B cell (primary cell): Measurements from ENCODE around the gene LAG3. TPM values are rescaled to one million over a fixed set of nuclear protein-coding genes. Genes with fewer than 3 reads are reported as not detected.
A peak's percentile ranks its signal among the peaks of the same experiment; 100 is the strongest.

Source experiments
- ATAC-seq: fragments of 200-7000 bp; cut with Tn5 transposase; one replicate; pipeline ENCODE4 v1.10.0; 2021; ENCODE audit warnings: low read depth, mild to moderate bottlenecking, moderate number of reproducible peaks, moderate library complexity
- CTCF ChIA-PET: fragments of 350-600 bp; sonication (Branson Sonifier 250); formaldehyde crosslinking; loops from one replicate; lab custom pipeline; 2021; ENCODE audit warnings: antibody characterized with exemption, inconsistent platforms; lab: Charles Lee
- POLR2A ChIA-PET: fragments of 350-600 bp; sonication (Branson Sonifier 250); formaldehyde crosslinking; loops from one replicate; lab custom pipeline; 2021; ENCODE audit warnings: antibody characterized with exemption; lab: Charles Lee
- DNase-seq: peaks from one replicate; pipeline ENCODE4 v3.0.0; 2013
- H2AFZ ChIP-seq: 2 replicates; pipeline ENCODE4 v1.6.1; 2012; ENCODE audit warnings: mild to moderate bottlenecking, low read depth, low read length; ENCODE audit not compliant: insufficient read depth, poor library complexity, severe bottlenecking
- H3K27ac ChIP-seq, 2 donors: 1 replicate in 1 of 2; 2 replicates in 1 of 2; pipeline ENCODE4 v1.5.1; 2012 to 2013; ENCODE audit warnings: low read length in 2 of 2, mild to moderate bottlenecking in 2 of 2, moderate library complexity in 1 of 2
- H3K27me3 ChIP-seq, 4 experiments: fragments of 200-600 bp in 1 of 4; sonication (generic) in 1 of 4; replicated peaks in 1 of 4; 1 replicate in 2 of 4; 2 replicates in 2 of 4; pipeline versions ENCODE4 v1.6.1 to v1.7.0; 2013 to 2016; ENCODE audit warnings: low read length in 3 of 4, mild to moderate bottlenecking in 2 of 4, mixed read lengths in 1 of 4, moderate library complexity in 1 of 4; ENCODE audit not compliant: insufficient read depth in 4 of 4, control insufficient read depth in 3 of 4; ENCODE audit errors: control extremely low read depth in 1 of 4
- H3K36me3 ChIP-seq, 2 experiments: replicated peaks in 1 of 2; 1 replicate in 1 of 2; 2 replicates in 1 of 2; pipeline versions ENCODE4 v1.6.1 to v1.7.1; 2013; ENCODE audit warnings: low read length in 1 of 2; ENCODE audit not compliant: insufficient read depth in 2 of 2, control insufficient read depth in 1 of 2; ENCODE audit errors: control extremely low read depth in 1 of 2, extremely low read depth in 1 of 2
- H3K4me1 ChIP-seq, 2 donors: fragments of 200-600 bp in 1 of 2; sonication (generic) in 1 of 2; 1 replicate in 1 of 2; 2 replicates in 1 of 2; pipeline versions ENCODE4 v1.5.1 to v1.6.1; 2013 to 2017; ENCODE audit warnings: low read length in 2 of 2; ENCODE audit not compliant: control insufficient read depth in 2 of 2, insufficient read depth in 2 of 2
- H3K4me2 ChIP-seq: replicated peaks from 2 replicates; pipeline ENCODE3; 2012; ENCODE audit warnings: mild to moderate bottlenecking, low read depth, low read length; ENCODE audit not compliant: poor library complexity, severe bottlenecking
- H3K4me3 ChIP-seq, 5 experiments: fragments of 200-600 bp in 1 of 5; sonication (generic) in 1 of 5; 1 replicate in 3 of 5; 2 replicates in 2 of 5; pipeline versions ENCODE4 v1.5.1 to v1.7.0; 2011 to 2016; ENCODE audit warnings: low read length in 4 of 5, mild to moderate bottlenecking in 4 of 5, low read depth in 2 of 5, control low read depth in 1 of 5, moderate library complexity in 1 of 5; ENCODE audit not compliant: insufficient read depth in 1 of 5; ENCODE audit errors: control extremely low read depth in 1 of 5, extremely low read depth in 1 of 5
- H3K79me2 ChIP-seq: fragments of 200-600 bp; sonication (generic); one replicate; pipeline ENCODE4 v1.6.0; 2016; ENCODE audit warnings: low read length; ENCODE audit not compliant: control insufficient read depth, insufficient read depth
- H3K9ac ChIP-seq: fragments of 200-600 bp; sonication (generic); 2 replicates; pipeline ENCODE4 v1.6.1; 2017; ENCODE audit warnings: mild to moderate bottlenecking, low read length, moderate library complexity
- H3K9me3 ChIP-seq, 3 donors: one replicate each; pipeline versions ENCODE4 v1.6.1 to v1.7.1; 2013; ENCODE audit warnings: low read length in 2 of 3; ENCODE audit not compliant: control insufficient read depth in 2 of 3, insufficient read depth in 1 of 3; ENCODE audit errors: control extremely low read depth in 1 of 3
- H4K20me1 ChIP-seq: 2 replicates; pipeline ENCODE4 v1.6.0; 2012; ENCODE audit warnings: mild to moderate bottlenecking, low read length; ENCODE audit not compliant: insufficient read depth, control insufficient read depth, poor library complexity, severe bottlenecking
- H3K27ac Mint-ChIP-seq: one replicate; pipeline ENCODE4 v1.8.0; 2021; ENCODE audit warnings: mixed read lengths
- H3K27me3 Mint-ChIP-seq: one replicate; pipeline ENCODE4 v1.8.0; 2021; ENCODE audit warnings: mixed read lengths
- H3K4me1 Mint-ChIP-seq: one replicate; pipeline ENCODE4 v1.8.0; 2021; ENCODE audit warnings: mixed read lengths
- H3K4me3 Mint-ChIP-seq: one replicate; pipeline ENCODE4 v1.8.0; 2021; ENCODE audit warnings: mixed read lengths
- H3K9me3 Mint-ChIP-seq: one replicate; pipeline ENCODE4 v1.8.0; 2022; ENCODE audit warnings: mixed read lengths; ENCODE audit not compliant: insufficient read depth
- CTCF ChIP-seq: fragments of 200-600 bp; IDR thresholded peaks from one replicate; pipeline ENCODE4 v1.8.0; 2022; ENCODE audit warnings: antibody characterized with exemption, mild to moderate bottlenecking
- EZH2 ChIP-seq: IDR thresholded peaks from 2 replicates; pipeline ENCODE4 v1.6.1; 2012; ENCODE audit warnings: borderline replicate concordance, low read depth, mild to moderate bottlenecking, moderate library complexity, low read length; ENCODE audit not compliant: insufficient read depth, poor library complexity, severe bottlenecking
- WGBS: methylation state at CpG from one replicate; pipeline ENCODE4 v1.1.5; 2013; ENCODE audit warnings: missing lambda C conversion rate; ENCODE audit not compliant: insufficient coverage; 5-methylcytosine and 5-hydroxymethylcytosine counted together
- intact Hi-C: fragments of 100-400 bp; cut with micrococcal nuclease; formaldehyde crosslinking; loops from one replicate; pipeline ENCODE4 v1.10.0; 2022
- polyA plus RNA-seq: library from polyadenylated mRNA; depleted of rRNA; stranded (reverse); fragments of >200 nt; gene quantifications from 2 replicates; pipeline ENCODE4 v1.2.3, GENCODE V29; 2012
- total RNA-seq, 2 donors: library from RNA; stranded (reverse); fragments of 120-200 nt in 1 of 2; gene quantifications; 1 replicate in 1 of 2; 2 replicates in 1 of 2; pipeline versions ENCODE4 v1.2.3 to v1.2.4, GENCODE V29; 2013 to 2022

Gene LAG3
- total and polyA plus RNA-seq, 2 donors (not counting 1 experiment from before 2014, with no cell fraction given) = not detected

DNA sequence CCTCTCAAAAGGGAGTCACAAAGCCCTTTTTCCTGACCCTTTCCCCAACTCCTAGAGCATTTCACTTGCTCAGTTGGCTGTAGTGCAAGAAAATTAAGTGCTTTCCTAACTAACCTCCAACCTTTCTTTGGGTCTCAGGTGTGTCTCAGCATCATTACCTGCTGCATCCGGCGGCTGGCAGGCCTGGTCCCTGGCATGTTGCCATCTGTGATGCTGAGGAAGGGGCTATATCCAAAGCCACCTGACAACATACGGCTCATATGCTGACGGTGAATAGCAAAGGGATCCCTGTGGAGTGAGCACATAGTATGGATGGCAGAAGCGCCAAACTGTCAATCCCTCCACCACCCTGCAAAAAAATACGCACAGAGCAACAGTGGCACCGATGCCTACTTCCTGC, 20.6 kb upstream of the LAG3 start:
- TF ChIP-seq EZH2 = no peak
- no peak for TF ChIP-seq CTCF
- POLR2A ChIA-PET = no interaction called here
- Histone ChIP-seq H4K20me1 (no peaks in the 10 kb centered on the region), H3K4me2 (peak overlapping the region; percentile 94), H3K36me3 (peaks cover 1 to 49% of the 10 kb centered on the region in 2 experiments), H3K9ac (peak overlapping the region; percentile 88), H3K4me3 (no peak overlapping the region), H3K27ac (peak overlapping the region in 1 of 2 donors; percentile 96), H3K27me3 (no peaks in the 10 kb centered on the region), H3K79me2 (peaks cover 10% of the 10 kb centered on the region), H3K9me3 (no peaks in the 10 kb centered on the region), H3K4me1 (peaks cover 13 to 14% of the 10 kb centered on the region in 2 donors), H2AFZ (no peak overlapping the region)
- no peaks in the 10 kb centered on the region for H3K9me3 Mint-ChIP-seq
- peaks cover 22% of the 10 kb centered on the region for H3K4me1 Mint-ChIP-seq
- CTCF ChIA-PET = interaction anchor here (0.8 to 6.4 kb wide), 9 partner anchors 16 to 122 kb away, joined by 3 to 109 read pairs (median 22); partner anchors contain the start of genes COPS7A, PTMS, SPSB2 and ZNF384
- H3K27me3 Mint-ChIP-seq = no peaks in the 10 kb centered on the region
- ATAC-seq = no peak
- 100% methylated on average over 3 of the region's 7 CpGs for WGBS
- intact Hi-C loops = loop anchor here (2.0 kb wide), 2 partner anchors 121 to 145 kb away; partner anchors contain the start of genes CHD4 and SPSB2
- H3K4me3 Mint-ChIP-seq = peak overlapping the region; percentile 96
- DNase-seq = no peak
- peak overlapping the region; percentile 99 for H3K27ac Mint-ChIP-seq
